Activated T-cell treated with anti-CD3 and anti-CD28 coated beads for 1 hour (primary cell): ENCODE data around the gene PXDN.
"Not testable (repeated sequence)": the region's sequence is repeated elsewhere in the genome, so short reads cannot be mapped to it uniquely, and the experiment has no call there.

ENCODE experiments used
- DNase-seq: peaks from one replicate; pipeline ENCODE4 v3.0.0-alpha.2; 2020; ENCODE audit warnings: low read depth

Gene PXDN

DNA sequence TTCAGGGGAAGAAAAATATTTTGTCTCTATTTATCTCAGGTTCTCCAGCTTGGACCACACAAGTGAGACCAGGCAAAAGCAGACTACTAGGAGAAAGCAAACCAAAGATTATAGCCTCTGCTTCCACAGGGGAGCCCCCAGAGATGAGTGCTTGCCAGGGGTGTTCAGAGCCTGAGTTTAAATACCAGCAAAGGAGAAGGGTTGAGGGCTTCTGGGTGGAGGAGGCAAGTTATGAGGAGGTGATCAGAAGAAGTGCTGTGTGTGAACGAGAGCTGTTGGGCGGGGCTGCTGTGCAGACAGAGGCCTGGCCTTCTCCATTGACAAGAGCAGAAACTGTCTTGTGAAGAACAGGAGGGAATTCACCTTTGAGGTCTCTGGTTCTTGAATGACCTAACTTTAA lies 32.8 kb upstream of the PXDN start:
- no peak for DNase-seq

- DNase-seq: no peak
These were observed 31.3 kb upstream of the PXDN start for GRCh38 chr2:1775511-1776035.

- DNase-seq: no peak
These were observed 30.6 kb upstream of the PXDN start for GRCh38 chr2:1774929-1775328.

GRCh38 chr2:1773883-1774282 lies 29.6 kb upstream of the PXDN start:
- no peak for DNase-seq

- no peak for DNase-seq
These were observed 28.4 kb upstream of the PXDN start for GRCh38 chr2:1772471-1773267.

DNA sequence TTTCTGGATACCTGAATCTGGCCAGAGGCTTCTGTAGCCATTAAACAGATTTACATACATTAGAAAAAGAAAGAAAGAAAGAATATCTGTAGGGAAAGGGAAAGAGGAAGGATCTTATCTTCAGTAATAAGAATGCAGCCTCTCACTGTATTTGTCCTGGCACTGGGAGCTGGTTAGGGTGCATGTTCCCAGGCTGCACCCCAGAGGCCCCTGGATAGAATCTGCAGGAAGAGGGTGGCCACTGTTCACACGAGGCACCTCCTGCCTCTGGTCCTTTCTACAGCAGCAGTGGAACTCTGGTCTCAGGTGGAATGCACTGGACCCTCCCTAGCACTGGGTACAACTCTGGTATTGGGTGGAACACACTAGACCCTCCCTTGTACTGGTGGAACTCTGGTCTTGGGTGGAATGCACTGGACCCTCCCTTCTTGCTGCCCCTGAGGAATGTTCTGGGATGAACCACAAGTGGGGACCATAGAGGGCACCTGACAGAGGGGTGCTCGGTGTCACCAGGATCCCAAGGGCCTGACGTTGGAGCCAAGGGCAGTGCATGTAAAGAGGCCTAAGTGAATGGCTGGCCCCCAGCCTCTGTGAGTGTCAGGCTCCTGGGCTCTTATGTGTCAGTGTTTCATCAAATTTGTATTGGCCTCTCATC lies 27.4 kb upstream of the PXDN start:
- no peak for DNase-seq

GRCh38 chr2:1770566-1771380 lies 26.5 kb upstream of the PXDN start:
- no peak for DNase-seq

DNA sequence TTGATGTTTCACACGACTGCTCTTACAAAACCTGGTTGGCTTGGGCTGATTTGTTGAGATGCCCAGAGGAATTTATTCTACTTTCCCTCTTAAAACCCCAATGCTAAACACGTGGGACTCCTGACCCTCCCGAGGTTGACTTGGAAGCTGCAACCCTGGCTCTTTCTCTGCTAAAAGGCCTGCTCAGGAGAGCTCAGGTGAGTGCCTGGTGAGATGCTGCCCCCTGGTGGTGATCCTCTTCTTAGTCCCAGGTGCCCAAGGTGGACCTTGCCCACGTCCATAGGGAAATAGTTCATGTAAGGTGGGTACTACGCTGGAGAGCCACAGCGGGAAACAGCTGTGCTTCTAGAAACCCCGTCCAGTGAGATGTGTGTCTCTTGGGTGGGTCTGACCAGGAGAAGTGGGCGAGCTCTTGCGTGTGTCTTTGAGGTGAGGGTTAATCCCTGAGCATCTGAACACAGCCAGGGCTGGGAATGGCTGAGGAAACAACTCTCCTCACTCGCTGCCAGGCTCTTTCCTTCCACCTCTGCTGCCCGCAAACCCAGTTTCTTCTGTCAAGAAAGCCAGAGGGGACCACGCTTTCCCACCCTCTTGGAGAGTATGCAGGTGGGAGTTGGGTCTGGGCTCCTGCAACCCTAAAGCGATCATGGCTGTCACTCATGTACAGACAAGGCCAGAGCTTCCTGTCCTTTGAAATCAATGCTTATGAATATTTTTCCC lies 25.5 kb upstream of the PXDN start:
- peak; percentile 44 for DNase-seq

DNA sequence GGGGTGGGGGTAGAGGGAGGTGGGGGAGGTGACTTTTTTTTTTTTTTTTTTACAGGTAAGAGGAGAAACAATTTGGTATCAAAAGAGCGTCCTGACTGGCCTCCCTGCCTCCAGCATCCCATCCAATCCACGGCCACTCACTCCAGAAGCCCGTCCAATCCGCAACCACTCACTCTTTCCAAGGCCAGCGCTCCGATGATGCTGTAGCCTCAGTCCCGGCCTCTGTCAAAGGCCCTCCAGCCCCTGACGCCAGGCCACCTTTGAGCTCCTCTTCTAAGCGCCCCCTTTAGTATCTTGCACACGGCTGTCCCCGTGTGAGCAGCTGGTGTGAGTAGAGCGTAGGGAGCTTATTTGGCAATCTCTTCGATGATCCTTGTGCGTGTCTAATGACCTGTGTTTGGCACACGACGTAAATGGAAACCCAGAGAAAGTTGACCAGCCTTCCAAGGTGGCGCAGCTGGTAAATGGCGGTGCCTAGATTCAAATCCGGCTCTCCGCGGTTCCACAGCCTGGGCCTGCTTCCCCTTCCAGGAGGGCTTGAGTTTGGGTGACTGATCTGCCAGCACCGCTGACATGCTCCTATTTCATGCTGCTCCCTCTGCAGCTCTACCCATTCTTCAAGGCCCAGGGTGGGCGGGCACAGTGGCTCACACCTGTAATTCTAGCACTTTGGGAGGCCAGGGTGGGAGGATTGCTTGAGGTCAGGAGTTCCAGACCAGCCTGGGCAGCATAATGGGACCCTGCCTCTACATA lies 23.8 kb upstream of the PXDN start:
- DNase-seq: no peak

DNA sequence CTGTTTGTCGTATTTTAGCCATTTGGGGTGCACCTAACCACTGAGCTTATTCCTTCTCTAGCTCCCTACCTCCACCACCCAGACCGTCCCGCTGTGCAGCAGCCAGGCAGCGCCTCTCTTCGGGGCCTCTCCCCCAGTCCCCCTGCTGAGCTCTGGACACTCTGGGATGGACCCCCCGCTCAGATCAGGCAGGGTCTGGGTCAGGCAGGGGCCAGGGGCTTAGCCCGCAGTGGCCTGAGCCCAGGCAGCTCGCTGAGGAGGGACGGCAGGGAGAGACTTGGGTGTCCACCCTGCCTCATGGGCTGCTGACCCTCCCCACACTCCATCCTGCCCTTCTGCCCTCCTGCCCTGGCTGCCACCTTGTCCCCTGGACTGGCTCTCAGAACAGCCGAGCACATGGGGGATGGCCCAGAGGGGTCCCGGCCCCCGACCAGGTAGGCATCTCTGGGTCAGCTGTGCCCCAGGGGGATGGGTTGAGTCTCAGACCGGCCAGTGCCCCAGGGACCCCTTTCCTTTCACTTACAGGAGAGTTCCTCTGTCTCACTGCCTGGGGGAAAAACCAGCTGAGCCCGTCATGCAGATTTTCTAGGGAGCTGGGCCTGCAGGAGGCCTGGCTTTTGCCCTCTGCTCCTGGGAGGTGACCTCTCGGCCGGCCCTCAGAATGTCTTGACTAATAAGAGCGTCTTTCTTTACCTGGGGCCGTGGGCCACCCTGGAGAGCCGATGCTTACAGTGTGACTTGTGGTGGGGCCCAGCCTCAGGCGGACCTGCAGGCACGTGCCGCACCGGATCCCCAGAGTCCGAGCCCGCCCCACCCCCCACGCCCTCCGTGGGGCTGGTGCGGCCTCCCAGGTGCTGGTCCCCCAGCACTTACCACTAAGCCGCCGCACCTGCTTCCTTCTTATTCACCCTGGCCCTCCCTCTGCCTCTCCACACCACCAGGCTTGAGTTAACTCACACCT lies 22.8 kb upstream of the PXDN start:
- DNase-seq: no peak

DNA sequence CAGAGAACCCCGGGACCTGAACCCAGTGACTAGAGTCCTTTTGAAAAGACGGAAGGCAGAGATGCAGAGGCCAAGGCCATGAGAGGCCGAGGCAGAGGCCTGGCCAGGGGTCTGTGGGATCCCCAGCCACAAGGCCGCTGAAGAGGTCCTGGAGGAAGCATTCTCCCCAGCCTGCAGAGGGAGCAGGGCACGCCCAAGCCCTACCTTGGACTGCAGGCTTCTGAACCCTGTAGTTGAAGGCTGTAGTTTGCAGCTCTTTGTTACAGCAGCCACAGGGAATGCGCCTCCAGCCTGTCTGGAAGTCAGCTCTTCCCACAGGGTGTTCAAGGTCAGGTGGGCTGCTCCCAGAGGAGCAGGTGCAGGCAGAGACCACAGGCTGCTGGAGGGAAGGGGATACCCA lies 22.1 kb upstream of the PXDN start:
- no peak for DNase-seq

DNA sequence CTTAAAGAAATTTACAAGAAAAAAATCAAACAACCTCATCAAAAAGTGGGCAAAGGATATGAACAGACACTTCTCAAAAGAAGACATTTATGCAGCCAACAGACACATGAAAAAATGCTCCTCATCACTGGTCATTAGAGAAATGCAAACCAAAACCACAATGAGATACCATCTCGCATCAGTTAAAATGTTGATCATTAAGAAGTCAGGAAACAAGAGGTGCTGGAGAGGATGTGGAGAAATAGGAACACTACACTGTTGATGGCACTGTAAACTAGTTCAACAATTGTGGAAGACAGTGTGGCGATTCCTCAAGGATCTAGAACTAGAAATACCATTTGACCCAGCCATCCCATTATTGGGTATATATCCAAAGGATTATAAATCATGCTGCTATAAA lies 20.9 kb upstream of the PXDN start:
- DNase-seq: not testable (repeated sequence)

GRCh38 chr2:1759611-1759930 lies 15.3 kb upstream of the PXDN start:
- no peak for DNase-seq

DNA sequence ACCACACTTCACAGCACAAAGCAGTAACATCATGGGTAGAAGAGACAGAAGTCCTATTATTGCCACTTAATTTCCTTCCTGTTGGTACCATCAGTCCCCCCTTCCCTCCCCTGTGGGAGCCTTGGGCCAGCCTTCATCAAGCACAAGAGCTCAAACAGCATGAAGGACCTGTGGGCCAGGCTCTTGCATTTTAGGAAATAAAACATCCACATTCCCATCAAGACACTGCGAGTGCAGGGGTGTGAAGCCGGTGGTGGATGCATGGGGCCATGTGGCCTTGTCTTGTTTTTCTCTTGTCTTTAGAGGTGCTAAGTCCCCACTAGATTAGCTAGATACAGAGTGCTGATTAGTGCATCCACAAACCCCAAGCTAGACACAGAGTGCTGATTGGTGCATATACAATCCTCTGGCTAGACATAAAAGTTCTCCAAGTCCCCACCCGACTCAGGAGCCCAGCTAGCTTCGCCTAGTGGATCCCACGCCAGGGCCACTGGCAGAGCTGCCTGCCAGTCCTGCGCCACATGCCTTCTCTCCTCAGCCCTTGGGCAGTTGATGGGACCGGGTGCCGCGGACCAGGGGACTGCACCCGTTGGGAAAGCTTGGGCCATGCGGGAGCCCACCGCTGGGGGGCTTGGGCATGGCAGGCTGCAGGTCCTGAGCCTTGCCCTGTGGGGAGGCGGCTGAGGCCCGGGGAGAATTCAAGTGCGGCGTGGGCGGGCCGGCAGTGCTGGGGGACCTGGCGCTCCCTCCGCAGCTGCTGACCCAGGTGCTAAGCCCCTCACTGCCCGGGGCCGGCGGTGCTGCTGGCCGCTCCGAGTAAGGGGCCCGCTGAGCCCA lies 14.7 kb upstream of the PXDN start:
- DNase-seq: no peak

DNA sequence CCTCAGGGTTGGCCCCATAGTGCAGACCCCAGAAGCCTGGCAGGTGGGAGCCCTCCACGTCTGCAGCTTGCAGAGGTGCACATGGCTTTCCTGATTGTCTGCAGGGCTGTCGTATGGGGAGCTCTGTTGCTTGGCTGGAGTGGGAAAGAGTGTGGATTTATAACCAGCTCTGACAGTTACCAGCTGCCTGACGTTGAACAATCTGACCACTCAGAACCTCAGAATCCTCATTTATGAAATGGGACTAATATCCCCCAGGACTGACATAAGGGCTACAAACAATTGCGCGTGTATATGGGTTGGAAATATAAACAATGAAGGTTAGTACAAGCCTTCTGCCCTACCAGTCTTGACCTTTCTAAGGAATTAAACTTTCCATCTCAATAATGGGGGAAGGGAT lies 13.9 kb upstream of the PXDN start:
- DNase-seq: no peak

- no peak for DNase-seq
These were observed 13.3 kb upstream of the PXDN start for GRCh38 chr2:1757567-1757966.

GRCh38 chr2:1757146-1757545 lies 12.8 kb upstream of the PXDN start:
- DNase-seq: not testable (repeated sequence)

GRCh38 chr2:1756456-1756855 lies 12.1 kb upstream of the PXDN start:
- no peak for DNase-seq

- no peak for DNase-seq
These were observed 11.3 kb upstream of the PXDN start for GRCh38 chr2:1755436-1756191.
